NCI-H1092 (cell line): ENCODE results near the gene LCMT1.
"Not testable (repeated sequence)": the region's sequence is repeated elsewhere in the genome, so short reads cannot be mapped to it uniquely, and the experiment has no call there.

Source experiments
- DNase-seq: peaks from one replicate; lab custom pipeline; 2025; lab: John Stamatoyannopoulos, UW

LCMT1 gene

GRCh38 chr16:25111403-25112166, at the start of gene LCMT1:
Gene LCMT1 (plus strand): TSS chr16:25111742. CDS start chr16:25111884, 142 bp downstream.
- DNase-seq = peak; percentile 97

GRCh38 chr16:25063102-25063501, 48.4 kb upstream of the LCMT1 start:
- DNase-seq = no peak

GRCh38 chr16:25063865-25064264, 47.7 kb upstream of the LCMT1 start:
- DNase-seq = no peak

GRCh38 chr16:25064281-25064680, 47.3 kb upstream of the LCMT1 start:
- not testable (repeated sequence) for DNase-seq

- no peak for DNase-seq
Observed at GRCh38 chr16:25064937-25065336, 46.6 kb upstream of the LCMT1 start.

- no peak for DNase-seq
Observed at GRCh38 chr16:25065899-25066298, 45.6 kb upstream of the LCMT1 start.

- DNase-seq = no peak
Observed at GRCh38 chr16:25066426-25066746, 45.2 kb upstream of the LCMT1 start.

- peak; percentile 77 for DNase-seq
Observed at GRCh38 chr16:25066747-25067631, 44.6 kb upstream of the LCMT1 start.

- DNase-seq = no peak
Observed at GRCh38 chr16:25073854-25074253, 37.7 kb upstream of the LCMT1 start.

- no peak for DNase-seq
Observed at GRCh38 chr16:25078386-25078978, 33.1 kb upstream of the LCMT1 start.

- DNase-seq = no peak
Observed at GRCh38 chr16:25079637-25080378, 31.7 kb upstream of the LCMT1 start.

GRCh38 chr16:25080420-25081131, 31.0 kb upstream of the LCMT1 start:
- no peak for DNase-seq

- no peak for DNase-seq
Observed at GRCh38 chr16:25081702-25082101, 29.8 kb upstream of the LCMT1 start.

GRCh38 chr16:25083065-25083464, 28.5 kb upstream of the LCMT1 start:
- DNase-seq = no peak

- DNase-seq = no peak
Observed at GRCh38 chr16:25083701-25084100, 27.8 kb upstream of the LCMT1 start.

GRCh38 chr16:25084797-25085196, 26.7 kb upstream of the LCMT1 start:
- DNase-seq = no peak

- no peak for DNase-seq
Observed at GRCh38 chr16:25087761-25088160, 23.8 kb upstream of the LCMT1 start.

GRCh38 chr16:25089351-25089750, 22.2 kb upstream of the LCMT1 start:
- no peak for DNase-seq

GRCh38 chr16:25092441-25092840, 19.1 kb upstream of the LCMT1 start:
- DNase-seq = no peak

- no peak for DNase-seq
Observed at GRCh38 chr16:25093208-25094061, 18.1 kb upstream of the LCMT1 start.

GRCh38 chr16:25094596-25094995, 16.9 kb upstream of the LCMT1 start:
- DNase-seq = no peak
